ENCODE results near the gene TRIO.

The TRIO gene

GRCh38 chr5:14265570-14265969 is 122.4 kb downstream of the TRIO start:
- Histone ChIP-seq H3K27ac (ENCODE audit: extremely low read depth, low read depth, low read length) (no peak overlapping the region), H3K36me3 (ENCODE audit: control insufficient read depth in 2 of 2, insufficient read depth in 1 of 2, low read length in 2 of 2) (no peaks in the 10 kb centered on the region), H3K9me3 (ENCODE audit: control insufficient read depth, insufficient read depth, low read depth, low read length) (no peaks in the 10 kb centered on the region), H3K4me3 (ENCODE audit: low read depth, low read length) (no peak overlapping the region), H3K4me1 (ENCODE audit: control insufficient read depth, insufficient read depth, low read length) (peaks cover 83% of the 10 kb centered on the region)
- POLR2A ChIA-PET = interaction anchor here (1.1 to 2.0 kb wide), 5 partner anchors 101 to 123 kb away, joined by 3 to 8 read pairs (median 4); partner anchors contain the start of gene TRIO
- CTCF ChIA-PET = interaction anchor here (0.9 to 1.1 kb wide), 3 partner anchors 15 to 161 kb away, joined by 3 to 4 read pairs (median 3); partner anchors contain the start of gene TRIO
- TF ChIP-seq CTCF (tag by site-specific recombination; IDR thresholded peaks at IDR 0.05) (no peak), TSHZ1 (tag by site-specific recombination; IDR thresholded peaks at IDR 0.05; ENCODE audit: borderline replicate concordance) (peak; percentile 67), ZNF148 (tag by site-specific recombination; IDR thresholded peaks at IDR 0.05; ENCODE audit: borderline replicate concordance) (no peak), ZNF580 (tag by site-specific recombination; IDR thresholded peaks at IDR 0.05) (no peak), ZXDB (tag by site-specific recombination; IDR thresholded peaks at IDR 0.05) (peak; percentile 37; the same call in 1 of the 2 replicates), YY1 (tag by site-specific recombination; IDR thresholded peaks at IDR 0.05) (no peak), BCL11A (tag by site-specific recombination; IDR thresholded peaks at IDR 0.05; ENCODE audit: low read depth) (peak; percentile 84), MEIS1 (CRISPR knock-in tag; IDR thresholded peaks at IDR 0.05; ENCODE audit: borderline replicate concordance) (peak; percentile 56; the same call in 1 of the 2 replicates), TCF7L2 (IDR thresholded peaks at IDR 0.05; ENCODE audit: borderline replicate concordance, low read depth, low read length) (no peak), ZBTB21 (tag by site-specific recombination; IDR thresholded peaks at IDR 0.05) (no peak), SP7 (tag by site-specific recombination; IDR thresholded peaks at IDR 0.05) (peak; percentile 63; the same call in 1 of the 2 replicates), ATF2 (tag by site-specific recombination; IDR thresholded peaks at IDR 0.05; ENCODE audit: low read depth) (no peak), ZNF629 (tag by site-specific recombination; IDR thresholded peaks at IDR 0.05) (peak; percentile 86), PRDM1 (tag by site-specific recombination; IDR thresholded peaks at IDR 0.05) (0 out of 2 replicates have a peak, but pooled peaks have one; percentile 13), SCRT2 (tag by site-specific recombination; IDR thresholded peaks at IDR 0.05) (peak; percentile 17; the same call in 1 of the 2 replicates), ZNF302 (tag by site-specific recombination; IDR thresholded peaks at IDR 0.05; ENCODE audit: low read depth) (no peak), ZFP41 (tag by site-specific recombination; IDR thresholded peaks at IDR 0.05; ENCODE audit: borderline replicate concordance) (no peak), ZNF660 (tag by site-specific recombination; IDR thresholded peaks at IDR 0.05) (no peak), ZNF114 (tag by site-specific recombination; IDR thresholded peaks at IDR 0.05) (no peak), SCRT1 (tag by site-specific recombination; IDR thresholded peaks at IDR 0.05; ENCODE audit: borderline replicate concordance) (no peak), ZNF548 (tag by site-specific recombination; IDR thresholded peaks at IDR 0.05) (no peak), FEZF1 (tag by site-specific recombination; IDR thresholded peaks at IDR 0.05) (peak; percentile 69), PBX3 (CRISPR knock-in tag; IDR thresholded peaks at IDR 0.05) (no peak), ZNF292 (tag by site-specific recombination; IDR thresholded peaks at IDR 0.05; ENCODE audit: borderline replicate concordance, low read depth) (no peak), INSM2 (tag by site-specific recombination; IDR thresholded peaks at IDR 0.05) (peak; percentile 56; the same call in 1 of the 2 replicates), ZNF792 (tag by site-specific recombination; IDR thresholded peaks at IDR 0.05) (no peak)
